SHP77 treated with DMSO at 0.1 percent for 48 hours (cell line): Measurements from ENCODE around the gene SLC22A13.
"Not testable (repeated sequence)": the region's sequence is repeated elsewhere in the genome, so short reads cannot be mapped to it uniquely, and the experiment has no call there.

Experiments used
- DNase-seq: peaks from one replicate; lab custom pipeline; 2025; lab: John Stamatoyannopoulos, UW

The SLC22A13 gene

DNA sequence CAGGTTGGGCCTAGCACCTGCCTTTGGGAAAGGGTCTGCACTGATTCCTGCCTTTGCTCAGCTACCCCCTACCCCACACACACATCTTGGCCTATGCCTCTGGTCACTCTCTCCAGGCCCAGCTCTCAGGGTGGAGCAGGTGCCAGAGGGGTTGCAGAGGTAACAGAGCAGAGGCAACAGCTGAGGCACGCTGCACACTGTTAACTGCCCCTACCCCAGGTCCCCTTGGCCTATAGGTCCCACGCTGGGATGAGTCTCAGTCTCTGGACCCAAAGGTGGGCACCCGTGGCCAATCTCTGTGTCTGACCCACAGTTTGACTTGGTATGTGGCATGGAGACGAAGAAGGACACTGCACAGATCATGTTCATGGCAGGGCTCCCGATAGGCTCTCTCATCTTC, 41.3 kb downstream of the SLC22A13 start:
- DNase-seq: no peak

DNA sequence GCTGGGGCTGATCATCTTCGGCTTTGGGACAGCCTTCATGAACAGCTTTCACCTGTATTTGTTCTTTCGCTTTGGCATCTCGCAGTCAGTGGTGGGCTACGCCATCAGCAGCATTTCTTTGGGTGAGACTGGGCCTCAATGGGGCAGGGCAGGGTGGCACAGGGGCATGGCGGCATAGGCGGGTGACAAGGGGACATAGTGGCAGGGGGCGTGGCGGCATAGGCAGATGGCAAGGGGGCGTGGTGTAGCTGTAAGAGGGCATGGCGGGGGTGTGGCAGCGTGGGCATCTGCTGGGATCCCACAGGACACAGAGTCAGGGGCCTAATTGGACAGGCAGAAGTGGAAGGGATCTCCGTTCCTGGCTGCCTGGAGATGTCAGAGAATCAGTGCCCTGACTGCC, 42.0 kb downstream of the SLC22A13 start:
- DNase-seq: no peak

DNA sequence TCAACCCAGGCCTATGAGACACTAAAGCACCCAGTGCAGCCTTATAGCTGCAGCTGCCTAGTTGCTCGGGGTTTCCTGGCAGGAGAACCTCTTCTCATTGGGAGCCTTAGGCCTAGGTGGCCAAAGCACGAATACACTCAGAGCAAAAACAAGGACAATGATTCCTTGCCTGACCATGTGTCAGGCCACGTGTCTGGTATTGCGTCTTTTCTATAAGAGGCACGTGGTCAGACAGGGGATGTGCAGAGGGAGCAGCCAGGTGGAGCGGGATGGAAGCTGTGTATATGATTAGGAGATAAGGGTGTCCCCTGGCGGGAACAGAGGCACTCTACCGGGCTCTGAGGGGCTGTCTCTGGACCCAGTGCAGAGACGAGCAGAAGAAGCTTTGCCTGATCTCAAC, 42.8 kb downstream of the SLC22A13 start:
- DNase-seq: no peak

DNA sequence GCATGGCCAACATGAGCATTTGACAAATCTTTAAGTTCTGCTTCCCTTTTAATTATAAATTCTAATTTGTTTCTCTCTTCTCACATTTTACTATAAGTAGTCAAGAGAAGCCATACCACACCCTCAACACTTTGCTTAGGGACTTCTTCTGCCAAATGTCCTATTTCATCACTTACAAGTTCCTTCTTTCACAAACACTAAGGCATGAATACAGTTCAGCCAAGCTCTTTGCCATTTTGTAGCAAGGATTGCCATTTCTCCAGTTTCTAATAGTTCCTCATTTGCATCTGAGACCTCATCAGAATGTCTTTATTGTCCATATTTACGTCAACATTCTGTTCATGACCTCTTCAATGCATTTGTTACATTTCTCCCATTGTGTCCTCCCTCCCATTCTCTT, 45.9 kb downstream of the SLC22A13 start:
- DNase-seq: no peak

DNA sequence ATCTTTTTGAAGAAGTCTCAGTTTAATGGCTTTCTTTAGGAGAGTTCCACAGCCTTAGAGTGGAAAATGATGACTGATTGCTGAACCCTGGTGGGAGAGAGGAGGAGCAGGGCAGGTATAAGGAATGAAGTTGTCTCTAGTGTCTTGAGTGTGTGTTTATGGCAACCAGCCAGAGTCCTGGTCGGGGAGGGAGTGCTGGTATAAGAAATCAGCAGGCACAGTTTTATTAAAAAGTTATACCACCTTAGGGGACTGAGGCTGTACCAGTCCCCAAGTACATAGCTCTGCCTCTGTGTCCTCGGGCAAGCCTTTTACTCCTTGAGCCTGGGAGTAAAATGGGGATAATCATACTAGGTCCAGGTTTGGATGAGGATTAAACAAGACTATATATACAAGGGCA, 46.3 kb downstream of the SLC22A13 start:
- no peak for DNase-seq

DNA sequence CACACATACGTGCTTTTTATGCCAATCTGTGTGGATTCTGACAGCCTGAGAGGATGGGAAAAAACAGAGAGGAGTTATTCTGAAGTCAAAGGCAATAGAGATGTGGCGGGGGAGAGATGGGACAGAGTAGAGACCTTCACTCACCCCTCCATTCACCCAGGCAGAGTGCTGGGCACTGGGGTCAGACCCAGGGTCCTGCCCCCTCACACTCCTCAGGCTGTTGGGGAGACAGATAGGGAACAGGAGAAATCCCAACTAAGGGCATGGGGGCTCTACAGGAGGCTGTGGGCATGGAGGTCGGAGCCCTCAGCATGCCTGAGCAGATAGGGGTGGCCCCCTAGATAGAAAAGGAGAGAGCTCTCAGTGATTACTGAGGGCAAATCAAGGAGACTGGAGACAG, 46.7 kb downstream of the SLC22A13 start:
- DNase-seq: no peak

DNA sequence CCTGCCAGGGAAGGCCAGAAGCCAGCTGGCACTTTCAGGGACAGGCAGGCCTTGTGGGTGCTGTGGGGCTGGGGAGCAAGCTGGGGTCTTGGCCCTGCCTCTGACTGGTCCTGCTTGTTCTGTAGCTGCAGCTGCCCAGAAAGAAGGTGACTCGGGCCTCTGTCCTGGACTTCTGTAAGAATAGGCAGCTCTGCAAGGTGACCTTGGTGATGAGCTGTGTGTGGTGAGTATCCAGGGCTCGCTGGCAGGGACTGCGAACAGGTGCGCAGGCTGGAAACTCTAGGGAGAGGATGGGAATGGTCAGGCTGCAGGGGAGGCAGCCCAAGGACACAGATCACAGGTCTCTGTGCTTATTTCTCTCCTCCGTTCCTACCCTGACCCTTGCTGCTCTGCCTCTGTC, 47.7 kb downstream of the SLC22A13 start:
- DNase-seq: no peak

DNA sequence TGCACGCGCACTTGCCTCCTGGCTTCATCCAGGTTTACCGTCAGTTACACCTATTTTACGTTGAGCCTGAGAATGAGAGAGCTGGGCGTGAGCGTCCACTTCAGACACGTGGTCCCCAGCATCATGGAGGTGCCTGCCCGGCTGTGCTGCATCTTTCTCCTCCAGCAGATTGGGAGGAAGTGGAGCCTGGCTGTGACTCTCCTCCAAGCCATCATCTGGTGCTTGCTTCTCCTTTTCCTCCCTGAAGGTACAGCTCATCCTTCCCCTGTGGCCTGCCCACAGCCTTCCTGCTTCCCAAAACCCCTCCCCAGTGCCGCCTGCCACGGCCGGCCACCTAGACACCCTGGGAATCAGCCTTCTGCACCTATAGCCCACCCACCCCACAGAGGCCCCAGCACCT, 48.1 kb downstream of the SLC22A13 start:
- no peak for DNase-seq

DNA sequence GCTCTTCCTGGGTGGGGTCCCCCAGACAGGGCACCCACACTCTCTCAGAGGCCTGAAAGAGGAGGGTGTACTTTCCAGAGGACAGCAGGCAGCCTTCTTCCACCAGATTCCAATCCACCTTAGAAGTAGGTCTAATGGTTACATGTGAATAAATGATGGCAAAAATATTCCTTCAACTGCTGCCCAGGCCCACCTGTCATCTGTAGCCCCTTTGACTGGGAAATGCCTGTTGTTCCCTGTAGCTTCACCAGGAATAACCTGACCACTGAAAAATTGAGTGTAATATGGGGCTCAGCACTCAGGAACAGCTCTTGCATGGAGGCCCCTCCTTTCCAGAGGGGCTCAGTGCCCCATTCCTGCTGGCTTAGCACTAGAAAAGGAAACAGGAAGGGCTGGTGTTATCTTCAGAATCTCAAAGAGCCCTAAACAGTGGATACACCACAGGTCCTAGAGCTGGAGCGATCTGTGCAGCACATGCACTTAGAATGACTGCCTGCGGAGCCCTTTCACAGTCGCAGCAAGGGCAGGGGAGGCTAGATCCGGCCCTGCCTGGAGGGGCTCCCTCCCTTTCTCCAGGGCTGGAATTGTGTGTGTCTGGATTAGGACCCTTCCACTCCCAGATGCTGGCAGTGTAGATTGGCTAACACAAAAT, 48.6 kb downstream of the SLC22A13 start:
- DNase-seq: no peak

DNA sequence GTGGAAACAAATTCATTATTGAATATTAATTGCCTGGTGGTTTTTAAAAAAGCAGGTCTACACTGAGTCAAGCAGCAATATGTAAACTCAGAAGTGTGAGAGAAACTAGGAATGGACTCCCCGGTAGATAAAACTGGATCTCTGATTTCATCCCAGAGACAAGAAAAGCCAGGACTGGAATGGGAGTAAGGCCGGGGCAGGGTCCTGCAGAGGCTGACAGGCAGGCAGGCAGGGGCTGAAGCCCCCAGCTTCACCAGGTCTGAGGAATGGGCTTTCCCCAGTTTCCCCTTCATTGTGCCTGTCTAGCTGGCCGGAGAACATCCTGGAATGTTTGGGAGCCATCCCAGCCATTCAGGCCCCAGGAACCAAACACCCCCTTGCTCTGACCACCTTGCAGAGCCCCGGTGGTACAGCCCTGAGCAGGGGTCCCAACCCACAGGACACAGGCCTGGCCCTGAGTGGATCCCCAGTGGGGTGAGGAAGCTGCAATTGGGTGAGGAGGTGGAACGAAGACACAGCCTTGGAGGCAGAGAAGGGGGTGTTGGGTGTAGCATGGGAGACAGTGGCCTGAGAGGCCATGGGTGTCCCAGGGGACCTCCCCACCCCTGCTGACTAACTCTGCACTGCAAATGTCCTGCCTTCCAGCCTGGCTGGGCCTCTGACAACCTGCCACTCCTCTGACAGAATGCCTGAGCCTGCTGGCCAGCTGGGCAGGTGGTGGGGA, 49.3 kb downstream of the SLC22A13 start:
- no peak for DNase-seq

DNA sequence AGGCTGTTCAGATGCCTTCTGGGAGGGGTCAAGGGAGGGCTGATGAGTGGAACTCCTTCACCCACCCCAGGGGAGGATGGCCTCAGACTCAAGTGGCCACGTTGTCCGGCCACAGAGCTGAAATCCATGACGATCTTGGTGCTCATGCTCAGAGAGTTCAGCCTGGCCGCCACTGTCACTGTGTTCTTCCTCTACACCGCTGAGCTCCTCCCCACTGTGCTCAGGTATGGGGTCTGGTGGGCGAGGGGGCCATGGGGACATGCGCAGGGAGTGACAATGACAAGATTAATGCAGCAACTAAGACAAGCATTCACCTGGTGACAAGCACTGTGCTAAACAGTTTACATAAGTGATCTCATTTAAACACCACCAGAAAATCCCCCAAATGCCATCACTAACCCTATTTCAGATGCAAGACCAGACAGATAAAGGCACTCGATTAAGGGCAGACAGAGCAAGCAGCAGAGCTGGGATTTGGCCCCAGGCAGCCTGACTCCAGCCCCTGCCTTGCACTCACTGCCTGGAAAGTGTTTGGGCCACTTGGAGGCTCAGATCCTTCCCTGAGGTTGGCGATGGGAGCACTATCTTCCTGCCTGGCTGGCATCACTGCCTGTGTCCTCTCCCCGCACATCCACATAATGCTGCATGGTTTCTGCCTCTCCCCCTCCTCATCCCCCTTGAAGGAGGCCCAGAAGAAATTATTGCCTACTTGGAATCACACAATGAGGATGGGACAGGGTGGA, 50.0 kb downstream of the SLC22A13 start:
- DNase-seq: no peak

DNA sequence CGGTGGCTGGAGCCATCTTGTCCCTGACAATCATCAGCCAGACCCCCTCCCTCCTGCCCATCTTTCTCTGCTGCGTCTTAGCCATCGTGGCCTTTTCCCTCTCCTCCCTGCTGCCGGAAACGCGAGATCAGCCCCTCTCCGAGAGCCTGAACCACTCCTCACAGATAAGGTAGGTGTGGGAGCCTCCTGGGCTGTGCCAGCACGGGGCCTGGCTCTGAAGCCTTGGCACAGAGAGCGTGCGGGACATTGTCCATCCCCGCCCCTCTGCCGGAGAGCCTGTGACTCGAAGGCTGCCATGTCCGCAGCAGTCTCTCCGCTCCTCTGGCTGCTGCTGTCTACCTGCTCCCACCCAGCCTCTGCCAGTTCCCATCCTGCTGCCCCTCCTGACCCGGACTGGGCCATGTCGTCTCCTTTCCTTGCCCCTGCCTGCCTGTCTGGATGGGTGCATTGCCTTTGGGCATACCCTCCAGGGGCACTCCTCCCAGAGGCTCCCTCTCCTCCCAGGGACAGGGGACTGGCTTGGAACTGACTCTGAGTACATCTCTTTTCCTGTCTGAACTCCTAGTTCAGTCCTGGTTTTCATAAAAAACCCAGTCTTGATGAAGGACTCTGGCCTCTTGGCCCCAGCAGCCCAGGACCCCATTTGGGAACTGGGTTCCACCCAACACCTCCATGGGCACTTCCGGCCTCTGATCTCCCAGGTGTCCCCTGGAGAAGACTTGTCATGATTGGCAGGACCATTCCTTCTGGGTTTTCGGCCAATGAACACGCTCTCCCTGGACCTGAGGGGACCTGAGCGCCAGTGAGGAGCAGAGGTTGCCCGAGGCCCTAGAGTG, 51.0 kb downstream of the SLC22A13 start:
- DNase-seq: no peak

DNA sequence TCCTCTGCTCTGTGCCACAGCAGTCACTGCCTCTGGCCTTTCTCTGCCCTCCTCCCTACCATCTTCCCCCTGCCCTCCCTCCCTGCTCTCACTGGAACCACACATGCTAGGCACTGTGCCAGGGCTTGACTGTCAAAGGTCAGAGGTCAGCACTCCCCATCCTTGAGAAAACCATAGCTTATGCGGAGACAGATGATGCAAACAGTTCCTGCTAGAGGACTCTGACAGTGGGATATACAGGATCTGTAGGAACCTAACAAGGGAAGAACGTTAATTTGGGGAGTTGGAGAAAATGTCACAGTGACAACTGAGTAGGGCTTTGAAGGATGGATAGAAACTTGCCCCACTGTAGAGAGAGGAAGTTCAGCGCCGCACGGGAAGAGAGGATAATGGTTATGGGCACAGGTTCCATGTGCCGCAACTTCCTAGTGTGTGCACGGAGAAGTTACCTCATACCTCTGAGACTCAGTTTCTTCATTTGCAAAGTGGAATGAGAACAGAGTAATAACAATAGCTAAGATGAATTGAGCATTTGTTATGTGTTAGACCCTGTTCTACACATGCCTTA, 51.7 kb downstream of the SLC22A13 start:
- DNase-seq: no peak

DNA sequence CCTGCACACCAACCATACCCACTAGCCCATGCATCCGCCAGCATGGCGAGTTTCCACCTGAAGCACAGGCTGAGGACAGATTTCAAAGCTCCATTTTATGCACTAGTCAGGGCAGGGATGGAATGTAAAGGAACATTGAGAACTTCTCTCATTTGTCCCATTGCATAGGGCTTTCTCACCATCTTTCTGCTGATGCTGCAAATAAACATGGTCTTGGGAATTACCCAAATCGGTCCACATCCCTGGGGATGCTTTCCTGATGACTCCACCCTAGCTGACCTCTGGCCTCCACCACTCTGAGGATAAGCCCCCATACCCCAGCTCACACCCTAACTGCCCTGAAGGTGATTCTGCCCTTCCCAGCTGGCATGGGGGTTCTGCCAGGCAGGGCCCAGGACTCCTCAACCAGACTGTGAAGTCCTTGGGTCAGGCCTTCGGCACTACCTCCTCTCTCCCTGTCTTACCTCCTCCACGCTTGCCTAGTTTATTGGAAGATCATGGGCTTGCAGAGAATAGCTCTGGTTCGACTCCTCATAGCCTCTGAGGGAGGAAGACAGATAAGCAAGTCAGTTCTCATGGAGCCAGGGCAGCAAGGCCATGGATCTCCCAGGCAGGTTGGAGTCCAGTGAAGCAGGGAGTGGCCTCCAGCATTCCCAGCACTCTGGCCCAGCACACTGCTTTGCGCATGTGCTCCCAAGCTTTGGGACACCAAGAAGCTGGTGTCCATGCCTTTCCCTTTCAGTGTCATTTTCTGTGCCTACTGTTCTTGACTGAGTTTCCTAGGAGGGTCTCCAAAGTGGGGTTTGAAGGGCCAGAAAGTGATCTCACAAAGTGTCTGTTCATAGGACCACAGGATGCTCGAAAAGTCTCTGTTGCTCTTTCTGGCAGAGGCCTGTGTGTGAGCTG, 53.4 kb downstream of the SLC22A13 start:
- DNase-seq: no peak

DNA sequence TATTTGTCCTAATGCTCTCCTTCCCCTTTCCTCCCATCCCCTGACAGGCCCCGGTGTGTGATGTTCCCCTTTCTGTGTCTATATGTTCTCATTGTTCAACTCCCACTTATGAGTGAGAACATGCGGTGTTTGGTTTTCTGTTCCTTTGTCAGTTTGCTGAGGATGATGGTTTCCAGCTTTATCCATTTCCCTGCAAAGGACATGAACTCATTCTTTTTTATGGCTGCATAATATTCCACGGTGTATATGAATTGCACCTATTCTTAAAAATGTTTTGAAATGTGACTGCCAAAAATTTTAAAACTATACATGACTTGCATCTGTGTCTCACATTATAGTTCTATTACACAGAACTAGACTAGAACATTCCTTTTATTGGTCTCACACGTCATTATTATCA, 55.0 kb downstream of the SLC22A13 start:
- not testable (repeated sequence) for DNase-seq

DNA sequence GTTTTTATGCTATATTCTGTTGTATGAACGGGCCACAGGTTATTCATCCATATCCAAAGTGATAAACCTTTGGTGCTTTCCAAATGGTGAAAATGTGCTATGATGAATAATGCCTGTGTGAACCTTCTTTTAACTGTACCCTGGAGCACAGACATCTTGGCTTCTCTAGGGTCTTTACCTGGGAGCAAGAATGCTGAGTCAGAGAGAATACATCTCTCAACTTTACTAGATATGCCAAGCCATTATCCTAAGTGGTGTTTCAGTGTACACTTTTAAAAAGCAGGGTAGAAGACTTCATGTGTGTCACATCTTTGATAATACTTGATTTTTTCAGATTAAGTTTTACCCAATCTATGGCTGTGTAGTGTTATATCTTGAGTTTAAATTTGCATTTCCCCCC, 57.4 kb downstream of the SLC22A13 start:
- DNase-seq: no peak

DNA sequence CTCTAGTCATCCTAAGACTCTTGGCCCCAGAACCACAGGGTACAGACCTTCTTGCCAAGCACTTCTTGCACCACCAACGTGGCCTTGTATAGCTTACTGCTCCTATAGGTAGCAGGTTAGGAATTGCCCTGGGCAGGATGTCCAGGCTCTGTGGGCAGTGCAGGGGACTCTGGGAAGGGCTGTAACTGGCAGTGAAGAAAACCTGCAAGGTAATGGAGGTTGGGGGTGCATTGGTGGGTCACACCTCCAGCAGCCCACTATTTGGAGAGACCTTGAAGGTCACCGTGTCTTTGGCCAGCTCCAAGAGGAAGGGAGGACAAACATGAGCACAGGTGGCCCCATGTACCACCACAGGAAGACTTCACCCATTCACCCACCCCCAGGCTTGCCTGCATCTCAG, 59.6 kb downstream of the SLC22A13 start:
- no peak for DNase-seq

DNA sequence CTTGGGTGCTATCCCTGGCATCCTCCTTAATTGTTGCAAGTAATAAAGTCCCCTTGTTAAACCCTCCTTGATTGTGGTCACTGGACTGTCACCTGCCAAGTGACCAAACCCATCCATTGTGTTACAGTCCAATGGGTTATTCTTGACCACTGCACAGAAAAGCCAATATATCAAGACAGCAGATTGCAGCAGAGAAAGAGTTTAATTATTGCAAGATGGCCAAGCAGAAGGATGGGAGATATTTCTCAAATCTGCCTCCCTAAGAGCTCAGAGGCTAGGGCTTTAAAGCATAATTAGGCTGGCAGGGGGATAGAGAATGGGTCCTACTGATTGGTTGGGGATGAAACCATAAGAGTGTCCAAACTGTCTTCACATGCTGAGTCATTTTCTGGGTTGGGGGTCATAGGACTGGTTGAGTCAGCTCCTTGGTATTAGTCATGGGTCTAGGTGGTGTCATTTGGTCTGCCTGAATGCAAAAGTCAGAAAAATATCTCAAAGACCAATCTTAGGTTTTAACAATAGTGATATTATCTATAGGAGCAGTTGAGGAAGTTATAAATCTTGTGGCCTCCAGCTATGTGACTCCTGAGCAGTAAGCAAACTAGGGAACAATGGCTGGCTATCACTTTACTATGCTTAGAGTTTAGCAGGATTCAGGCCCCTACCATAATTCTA, 61.9 kb downstream of the SLC22A13 start:
- DNase-seq: no peak
